ENCODE results near the gene FRMPD2.
"Not testable (repeated sequence)": the region's sequence is repeated elsewhere in the genome, so short reads cannot be mapped to it uniquely, and the experiment has no call there.

DNA sequence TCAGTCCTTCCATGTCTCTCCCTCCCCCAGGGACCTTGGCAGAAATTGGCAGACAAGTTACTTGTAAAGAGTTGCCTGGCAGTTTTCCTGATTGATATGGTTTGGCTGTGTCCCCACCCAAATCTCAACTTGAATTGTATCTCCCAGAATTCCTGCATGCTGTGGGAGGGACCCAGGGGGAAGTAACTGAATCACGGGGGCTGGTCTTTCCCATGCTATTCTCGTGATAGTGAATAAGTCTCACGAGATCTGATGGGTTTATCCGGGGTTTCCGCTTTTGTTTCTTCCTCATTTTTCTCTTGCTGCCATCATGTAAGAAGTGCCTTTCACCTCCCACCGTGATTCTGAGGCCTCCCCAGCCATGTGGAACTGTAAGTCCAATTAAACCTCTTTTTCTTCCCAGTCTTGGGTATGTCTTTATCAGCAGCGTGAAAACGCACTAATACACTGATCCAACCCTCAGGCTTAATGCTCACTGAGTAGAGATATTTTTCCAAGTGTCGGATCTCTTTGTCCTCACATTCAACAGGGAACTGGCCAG lies 88.2 kb downstream of the FRMPD2 start:
- TF ChIP-seq ATF1 (CRISPR knock-in tag; IDR thresholded peaks at IDR 0.05); ESRRA (CRISPR knock-in tag; IDR thresholded peaks at IDR 0.05; ENCODE audit: borderline replicate concordance); SP1 (CRISPR knock-in tag; conservative IDR thresholded peaks at IDR 0.05); CBFB (CRISPR knock-in tag; IDR thresholded peaks at IDR 0.05; ENCODE audit: low read depth); TCF7 (CRISPR knock-in tag; IDR thresholded peaks at IDR 0.05; ENCODE audit: low read depth); CREB1 (CRISPR knock-in tag; IDR thresholded peaks at IDR 0.05); NFE2L1 (CRISPR knock-in tag; IDR thresholded peaks at IDR 0.05): not testable (repeated sequence)
- TF ChIP-seq, protein P1, sequence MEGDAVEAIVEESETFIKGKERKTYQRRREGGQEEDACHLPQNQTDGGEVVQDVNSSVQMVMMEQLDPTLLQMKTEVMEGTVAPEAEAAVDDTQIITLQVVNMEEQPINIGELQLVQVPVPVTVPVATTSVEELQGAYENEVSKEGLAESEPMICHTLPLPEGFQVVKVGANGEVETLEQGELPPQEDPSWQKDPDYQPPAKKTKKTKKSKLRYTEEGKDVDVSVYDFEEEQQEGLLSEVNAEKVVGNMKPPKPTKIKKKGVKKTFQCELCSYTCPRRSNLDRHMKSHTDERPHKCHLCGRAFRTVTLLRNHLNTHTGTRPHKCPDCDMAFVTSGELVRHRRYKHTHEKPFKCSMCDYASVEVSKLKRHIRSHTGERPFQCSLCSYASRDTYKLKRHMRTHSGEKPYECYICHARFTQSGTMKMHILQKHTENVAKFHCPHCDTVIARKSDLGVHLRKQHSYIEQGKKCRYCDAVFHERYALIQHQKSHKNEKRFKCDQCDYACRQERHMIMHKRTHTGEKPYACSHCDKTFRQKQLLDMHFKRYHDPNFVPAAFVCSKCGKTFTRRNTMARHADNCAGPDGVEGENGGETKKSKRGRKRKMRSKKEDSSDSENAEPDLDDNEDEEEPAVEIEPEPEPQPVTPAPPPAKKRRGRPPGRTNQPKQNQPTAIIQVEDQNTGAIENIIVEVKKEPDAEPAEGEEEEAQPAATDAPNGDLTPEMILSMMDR (IDR thresholded peaks at IDR 0.05), result not testable (repeated sequence)
- TF ChIP-seq, protein P2, sequence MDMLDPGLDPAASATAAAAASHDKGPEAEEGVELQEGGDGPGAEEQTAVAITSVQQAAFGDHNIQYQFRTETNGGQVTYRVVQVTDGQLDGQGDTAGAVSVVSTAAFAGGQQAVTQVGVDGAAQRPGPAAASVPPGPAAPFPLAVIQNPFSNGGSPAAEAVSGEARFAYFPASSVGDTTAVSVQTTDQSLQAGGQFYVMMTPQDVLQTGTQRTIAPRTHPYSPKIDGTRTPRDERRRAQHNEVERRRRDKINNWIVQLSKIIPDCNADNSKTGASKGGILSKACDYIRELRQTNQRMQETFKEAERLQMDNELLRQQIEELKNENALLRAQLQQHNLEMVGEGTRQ (CRISPR knock-in tag; IDR thresholded peaks at IDR 0.05), result not testable (repeated sequence)
- TF ChIP-seq, protein P3, sequence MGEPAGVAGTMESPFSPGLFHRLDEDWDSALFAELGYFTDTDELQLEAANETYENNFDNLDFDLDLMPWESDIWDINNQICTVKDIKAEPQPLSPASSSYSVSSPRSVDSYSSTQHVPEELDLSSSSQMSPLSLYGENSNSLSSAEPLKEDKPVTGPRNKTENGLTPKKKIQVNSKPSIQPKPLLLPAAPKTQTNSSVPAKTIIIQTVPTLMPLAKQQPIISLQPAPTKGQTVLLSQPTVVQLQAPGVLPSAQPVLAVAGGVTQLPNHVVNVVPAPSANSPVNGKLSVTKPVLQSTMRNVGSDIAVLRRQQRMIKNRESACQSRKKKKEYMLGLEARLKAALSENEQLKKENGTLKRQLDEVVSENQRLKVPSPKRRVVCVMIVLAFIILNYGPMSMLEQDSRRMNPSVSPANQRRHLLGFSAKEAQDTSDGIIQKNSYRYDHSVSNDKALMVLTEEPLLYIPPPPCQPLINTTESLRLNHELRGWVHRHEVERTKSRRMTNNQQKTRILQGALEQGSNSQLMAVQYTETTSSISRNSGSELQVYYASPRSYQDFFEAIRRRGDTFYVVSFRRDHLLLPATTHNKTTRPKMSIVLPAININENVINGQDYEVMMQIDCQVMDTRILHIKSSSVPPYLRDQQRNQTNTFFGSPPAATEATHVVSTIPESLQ (CRISPR knock-in tag; IDR thresholded peaks at IDR 0.05), result not testable (repeated sequence)
- TF ChIP-seq, protein P4, sequence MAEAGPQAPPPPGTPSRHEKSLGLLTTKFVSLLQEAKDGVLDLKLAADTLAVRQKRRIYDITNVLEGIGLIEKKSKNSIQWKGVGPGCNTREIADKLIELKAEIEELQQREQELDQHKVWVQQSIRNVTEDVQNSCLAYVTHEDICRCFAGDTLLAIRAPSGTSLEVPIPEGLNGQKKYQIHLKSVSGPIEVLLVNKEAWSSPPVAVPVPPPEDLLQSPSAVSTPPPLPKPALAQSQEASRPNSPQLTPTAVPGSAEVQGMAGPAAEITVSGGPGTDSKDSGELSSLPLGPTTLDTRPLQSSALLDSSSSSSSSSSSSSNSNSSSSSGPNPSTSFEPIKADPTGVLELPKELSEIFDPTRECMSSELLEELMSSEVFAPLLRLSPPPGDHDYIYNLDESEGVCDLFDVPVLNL (CRISPR knock-in tag; IDR thresholded peaks at IDR 0.05; ENCODE audit: borderline replicate concordance, low read depth), result not testable (repeated sequence)
- TF ChIP-seq, protein P5, sequence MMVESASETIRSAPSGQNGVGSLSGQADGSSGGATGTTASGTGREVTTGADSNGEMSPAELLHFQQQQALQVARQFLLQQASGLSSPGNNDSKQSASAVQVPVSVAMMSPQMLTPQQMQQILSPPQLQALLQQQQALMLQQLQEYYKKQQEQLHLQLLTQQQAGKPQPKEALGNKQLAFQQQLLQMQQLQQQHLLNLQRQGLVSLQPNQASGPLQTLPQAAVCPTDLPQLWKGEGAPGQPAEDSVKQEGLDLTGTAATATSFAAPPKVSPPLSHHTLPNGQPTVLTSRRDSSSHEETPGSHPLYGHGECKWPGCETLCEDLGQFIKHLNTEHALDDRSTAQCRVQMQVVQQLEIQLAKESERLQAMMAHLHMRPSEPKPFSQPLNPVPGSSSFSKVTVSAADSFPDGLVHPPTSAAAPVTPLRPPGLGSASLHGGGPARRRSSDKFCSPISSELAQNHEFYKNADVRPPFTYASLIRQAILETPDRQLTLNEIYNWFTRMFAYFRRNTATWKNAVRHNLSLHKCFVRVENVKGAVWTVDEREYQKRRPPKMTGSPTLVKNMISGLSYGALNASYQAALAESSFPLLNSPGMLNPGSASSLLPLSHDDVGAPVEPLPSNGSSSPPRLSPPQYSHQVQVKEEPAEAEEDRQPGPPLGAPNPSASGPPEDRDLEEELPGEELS (CRISPR knock-in tag; IDR thresholded peaks at IDR 0.05), result not testable (repeated sequence)
- TF ChIP-seq, protein P6, sequence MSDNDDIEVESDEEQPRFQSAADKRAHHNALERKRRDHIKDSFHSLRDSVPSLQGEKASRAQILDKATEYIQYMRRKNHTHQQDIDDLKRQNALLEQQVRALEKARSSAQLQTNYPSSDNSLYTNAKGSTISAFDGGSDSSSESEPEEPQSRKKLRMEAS (CRISPR knock-in tag; IDR thresholded peaks at IDR 0.05), result not testable (repeated sequence)
- TF ChIP-seq, protein P7, sequence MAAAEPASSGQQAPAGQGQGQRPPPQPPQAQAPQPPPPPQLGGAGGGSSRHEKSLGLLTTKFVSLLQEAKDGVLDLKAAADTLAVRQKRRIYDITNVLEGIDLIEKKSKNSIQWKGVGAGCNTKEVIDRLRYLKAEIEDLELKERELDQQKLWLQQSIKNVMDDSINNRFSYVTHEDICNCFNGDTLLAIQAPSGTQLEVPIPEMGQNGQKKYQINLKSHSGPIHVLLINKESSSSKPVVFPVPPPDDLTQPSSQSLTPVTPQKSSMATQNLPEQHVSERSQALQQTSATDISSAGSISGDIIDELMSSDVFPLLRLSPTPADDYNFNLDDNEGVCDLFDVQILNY (CRISPR knock-in tag; IDR thresholded peaks at IDR 0.05), result not testable (repeated sequence)

All from WTC11 (cell line).